ENCODE measurements around the gene PIGL.

DNA sequence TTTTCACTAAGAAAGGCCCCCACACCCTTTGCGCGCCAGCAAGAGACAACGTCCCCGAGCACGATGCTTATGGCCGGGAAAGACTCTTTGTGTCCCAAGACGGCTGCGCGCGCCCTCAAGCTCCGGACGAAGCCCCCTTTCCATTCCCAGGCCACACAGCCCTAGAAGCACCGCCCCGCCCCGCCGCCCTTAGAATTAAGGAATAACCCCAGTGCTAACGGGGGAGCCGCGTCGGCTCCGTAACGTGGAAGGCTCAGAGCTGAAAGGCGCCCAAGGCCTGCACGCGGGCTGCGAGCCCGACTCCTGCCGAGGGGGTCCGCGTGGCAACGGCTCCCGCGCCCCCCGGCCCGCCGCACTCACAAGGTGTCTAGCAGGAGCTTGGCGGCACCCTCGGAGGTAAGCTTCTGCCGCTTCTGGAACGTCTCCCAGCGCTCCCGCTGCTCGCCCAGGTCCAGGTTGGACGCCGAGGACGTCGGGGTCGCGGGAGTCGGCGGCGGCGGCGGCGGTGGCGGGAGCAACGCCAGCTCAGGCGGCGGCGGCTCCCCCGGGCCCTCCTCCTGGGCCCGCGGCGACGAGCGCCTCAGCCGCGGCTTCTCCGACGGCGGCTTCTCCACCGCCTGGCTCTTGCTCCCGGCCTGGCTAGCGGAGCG, 135.8 kb downstream of the PIGL start:
- TF ChIP-seq EZH2 (IDR thresholded peaks at IDR 0.05; ENCODE audit: insufficient read depth, poor library complexity, severe bottlenecking) (no peak), EZH2phosphoT487 (IDR thresholded peaks at IDR 0.05; ENCODE audit: insufficient read depth, low read depth) (no peak)
